Activated T-cell treated with anti-CD3 and anti-CD28 coated beads, Interleukin-2, amount 50 U/mL, for 72 hours (primary cell): Measurements from ENCODE around the gene COL13A1. TPM values are rescaled to one million over a fixed set of nuclear protein-coding genes. Genes with fewer than 3 reads are reported as not detected.

ENCODE experiments used
- ATAC-seq, 2 donors: fragments of 150-1000 bp; cut with Tn5 transposase; replicated peaks in 1 of 2; 2 replicates each; pipeline ENCODE4 v1.10.0; 2021; ENCODE audit warnings: moderate library complexity in 2 of 2, mild to moderate bottlenecking in 1 of 2
- DNase-seq, 2 donors: peaks; one replicate each; pipeline ENCODE4 v3.0.0; 2021 to 2022; ENCODE audit warnings: mixed read lengths in 1 of 2
- H3K27ac Mint-ChIP-seq: one replicate; pipeline ENCODE4 v1.8.0; 2022; ENCODE audit warnings: mild to moderate bottlenecking, moderate library complexity, mixed read lengths
- H3K27me3 Mint-ChIP-seq: one replicate; pipeline ENCODE4 v1.8.0; 2022; ENCODE audit warnings: low read depth, mixed read lengths
- H3K36me3 Mint-ChIP-seq, 2 donors: one replicate each; pipeline ENCODE4 v1.8.0; 2022; ENCODE audit warnings: mixed read lengths in 2 of 2, mild to moderate bottlenecking in 1 of 2; ENCODE audit not compliant: insufficient read depth in 2 of 2
- H3K4me1 Mint-ChIP-seq: one replicate; pipeline ENCODE4 v1.8.0; 2022; ENCODE audit warnings: low read depth, mixed read lengths
- H3K4me3 Mint-ChIP-seq, 2 donors: one replicate each; pipeline ENCODE4 v1.8.0; 2022; ENCODE audit warnings: mild to moderate bottlenecking in 2 of 2, mixed read lengths in 2 of 2, moderate library complexity in 2 of 2
- H3K9me3 Mint-ChIP-seq, 2 donors: one replicate each; pipeline ENCODE4 v1.8.0; 2022; ENCODE audit warnings: mixed read lengths in 2 of 2
- total RNA-seq, 2 donors: library from RNA; stranded (reverse); gene quantifications; one replicate each; pipeline ENCODE4 v1.2.3, GENCODE V29; 2022

COL13A1 gene
- total RNA-seq, 2 donors from 2014 or later: not detected

DNA sequence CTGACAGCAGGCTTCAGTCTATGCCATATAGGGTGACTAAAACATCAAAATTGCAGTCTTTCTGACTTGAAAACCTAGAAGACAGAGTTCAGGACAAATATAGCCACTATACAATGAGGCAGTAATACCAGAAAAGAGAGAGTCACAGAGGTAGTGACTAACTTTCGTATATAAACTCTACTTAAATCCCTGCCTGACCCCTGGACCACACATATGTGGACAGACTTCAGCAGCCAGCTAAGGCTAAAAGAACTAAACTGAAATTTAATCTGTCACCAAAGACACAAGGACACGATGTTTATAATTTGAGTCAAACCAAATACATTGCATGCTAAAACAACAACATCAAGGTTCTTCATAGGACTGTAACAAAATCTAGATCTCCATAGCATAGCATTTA, 186.4 kb downstream of the COL13A1 start:
- Mint-ChIP-seq H3K9me3 (no peaks in the 10 kb centered on the region), H3K27ac (no peak overlapping the region), H3K4me1 (no peaks in the 10 kb centered on the region), H3K27me3 (no peaks in the 10 kb centered on the region), H3K36me3 (no peaks in the 10 kb centered on the region), H3K4me3 (no peak overlapping the region)
- no peak for DNase-seq
- no peak for ATAC-seq

DNA sequence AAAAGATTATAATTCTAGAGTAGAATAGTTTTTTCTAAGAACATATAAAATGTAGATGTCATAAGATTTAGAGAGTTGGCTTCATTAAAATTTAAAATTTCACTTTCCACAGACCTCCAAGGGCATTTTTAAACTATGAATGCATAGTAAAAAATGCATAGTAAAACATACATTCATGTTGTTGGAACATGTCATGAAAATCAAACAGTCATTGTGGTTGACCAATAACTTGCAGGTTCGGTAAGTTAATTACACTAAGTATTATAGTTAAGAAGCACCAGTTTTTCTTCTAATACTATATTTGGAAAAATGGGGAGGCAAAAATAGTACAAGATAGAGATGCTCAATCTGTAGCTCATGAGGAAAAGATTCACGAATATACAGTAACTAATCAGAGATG, 189.4 kb downstream of the COL13A1 start:
- no peak for ATAC-seq

DNA sequence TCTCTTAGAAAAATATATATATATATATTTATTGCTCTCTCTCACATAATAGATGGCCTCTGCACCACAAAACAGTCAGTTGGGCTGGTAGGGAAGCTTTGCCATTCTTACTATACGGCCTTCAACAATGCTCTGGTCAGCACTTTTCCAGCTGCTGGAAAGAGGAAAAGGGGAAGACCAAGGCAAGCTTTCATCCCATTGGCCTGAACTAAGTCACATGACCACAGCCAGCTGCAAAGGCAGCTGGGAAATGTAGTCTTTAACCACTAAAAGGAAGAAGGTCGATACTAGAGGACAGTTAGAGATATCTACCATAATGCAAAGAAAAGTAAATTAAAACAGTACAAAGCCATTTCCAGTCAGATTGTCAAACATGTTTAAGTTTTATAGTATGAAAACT, 192.6 kb downstream of the COL13A1 start:
- DNase-seq (no peak), ATAC-seq (no peak)
- no peaks in the 10 kb centered on the region for H3K36me3 Mint-ChIP-seq
- H3K27ac Mint-ChIP-seq: no peak overlapping the region
- no peaks in the 10 kb centered on the region for H3K4me1 Mint-ChIP-seq
- no peak overlapping the region for H3K4me3 Mint-ChIP-seq
- peaks cover 20% of the 10 kb centered on the region for H3K27me3 Mint-ChIP-seq
- H3K9me3 Mint-ChIP-seq: no peaks in the 10 kb centered on the region

More for the DNA sequence above, 189.4 kb downstream of the COL13A1 start:
- no peaks in the 10 kb centered on the region for H3K36me3 Mint-ChIP-seq
- H3K27ac Mint-ChIP-seq: no peak overlapping the region
- no peaks in the 10 kb centered on the region for H3K4me1 Mint-ChIP-seq
- peaks cover 13% of the 10 kb centered on the region for H3K27me3 Mint-ChIP-seq
- H3K9me3 Mint-ChIP-seq: no peaks in the 10 kb centered on the region
- no peak overlapping the region for H3K4me3 Mint-ChIP-seq
- no peak for DNase-seq

DNA sequence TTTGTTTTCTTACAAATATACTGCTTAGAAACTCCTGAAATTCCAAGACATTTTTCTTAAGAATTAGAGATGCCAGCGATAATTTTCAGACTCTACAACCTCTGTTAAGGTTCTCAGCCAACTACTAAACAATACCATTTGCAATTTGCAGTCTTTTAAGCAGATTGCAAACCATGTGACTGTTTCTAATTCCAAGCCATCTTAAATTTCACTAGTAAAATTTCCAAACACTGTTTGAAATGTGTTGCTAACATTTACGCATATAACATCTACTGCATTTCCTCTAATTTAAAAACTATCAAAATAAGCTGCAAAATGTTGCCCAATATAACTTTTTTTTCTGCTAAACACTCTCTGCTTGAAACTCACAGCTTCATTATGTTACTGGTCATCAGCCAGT, 194.9 kb downstream of the COL13A1 start:
- H3K4me3 Mint-ChIP-seq: no peak overlapping the region
- no peak for DNase-seq
- no peaks in the 10 kb centered on the region for H3K9me3 Mint-ChIP-seq
- no peak for ATAC-seq
- no peaks in the 10 kb centered on the region for H3K4me1 Mint-ChIP-seq
- H3K27me3 Mint-ChIP-seq: peaks cover 20% of the 10 kb centered on the region
- no peak overlapping the region for H3K27ac Mint-ChIP-seq
- no peaks in the 10 kb centered on the region for H3K36me3 Mint-ChIP-seq

DNA sequence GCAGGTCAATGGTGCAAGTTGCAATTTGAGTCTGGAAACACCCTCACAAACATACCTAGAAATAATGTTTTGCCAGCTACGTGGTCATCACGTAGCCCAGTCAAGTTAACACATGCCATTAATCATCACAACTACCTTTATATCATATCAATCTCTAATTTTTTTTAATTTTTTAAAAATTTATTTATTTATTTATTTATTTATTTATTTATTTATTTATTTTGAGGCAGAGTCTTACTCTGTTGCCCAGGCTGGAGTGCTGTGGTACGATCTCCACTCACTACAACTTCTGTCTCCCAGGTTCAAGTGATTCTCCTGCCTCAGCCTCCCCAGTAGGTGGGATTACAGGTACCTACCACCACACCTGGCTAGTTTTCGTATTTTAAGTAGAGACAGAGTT, 198.6 kb downstream of the COL13A1 start:
- H3K4me3 Mint-ChIP-seq: no peak overlapping the region
- no peaks in the 10 kb centered on the region for H3K4me1 Mint-ChIP-seq
- no peak overlapping the region for H3K27ac Mint-ChIP-seq
- DNase-seq: no peak
- H3K36me3 Mint-ChIP-seq: peaks cover 0 to 1% of the 10 kb centered on the region in 2 donors
- peaks cover 0 to 4% of the 10 kb centered on the region in 2 donors for H3K9me3 Mint-ChIP-seq
- peaks cover 20% of the 10 kb centered on the region for H3K27me3 Mint-ChIP-seq
- ATAC-seq: no peak

DNA sequence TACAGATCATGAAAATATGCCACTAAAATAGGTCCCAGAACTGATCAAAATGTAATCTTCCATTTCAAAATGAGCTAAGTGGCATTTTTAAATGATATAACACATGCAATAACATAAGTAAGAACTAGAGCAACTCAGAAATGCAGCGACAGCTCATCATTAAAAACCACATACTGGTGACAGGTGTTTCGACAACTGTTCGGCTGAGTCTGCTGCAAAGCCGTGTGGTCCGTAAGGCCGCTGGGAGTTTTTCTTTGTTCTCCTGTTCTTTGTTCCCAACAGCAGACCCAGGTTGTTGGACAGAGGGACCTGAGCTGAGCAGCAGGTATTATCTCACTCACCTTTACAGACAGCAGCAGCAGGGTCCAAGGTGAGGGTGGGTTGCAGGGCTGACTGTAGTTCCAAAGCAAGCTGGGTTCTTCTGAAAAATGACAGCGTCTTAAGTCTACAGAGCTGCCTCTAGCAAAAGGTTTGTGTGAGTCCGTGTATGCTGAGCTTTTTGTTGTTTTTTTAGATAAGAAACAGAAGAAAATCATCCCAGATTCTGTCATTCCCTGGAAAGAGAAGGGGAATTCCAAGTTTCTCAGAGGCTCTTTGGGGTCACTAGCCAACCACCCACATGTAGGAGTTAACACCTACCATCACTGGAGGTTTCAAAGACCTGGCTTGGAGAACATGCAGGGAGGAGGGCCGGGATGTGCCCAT, 205.6 kb downstream of the COL13A1 start:
- Mint-ChIP-seq H3K27me3 (peaks cover 61% of the 10 kb centered on the region), H3K36me3 (peaks cover 0 to 1% of the 10 kb centered on the region in 2 donors), H3K27ac (no peak overlapping the region), H3K4me3 (no peak overlapping the region), H3K9me3 (peaks cover 0 to 3% of the 10 kb centered on the region in 2 donors), H3K4me1 (no peaks in the 10 kb centered on the region)
- no peak for DNase-seq
- ATAC-seq: no peak

Other genes with a start within 250 kb of the COL13A1 start
- gene NEUROG3, start 228.5 kb upstream of the COL13A1 start, total RNA-seq: under 1 TPM in 1 of 2 donors, not detected in 1; 0.39 TPM
- 10 to 100 TPM; 10.9 to 11.8 TPM for gene FAM241B, start 171.7 kb upstream of the COL13A1 start, total RNA-seq